Measurements from ENCODE around the gene SYT1. TPM values are rescaled to one million over a fixed set of nuclear protein-coding genes. Genes with fewer than 3 reads are reported as not detected.

Gene SYT1
- polyA plus RNA-seq, 3 donors, result 0.72 TPM; not detected in 2

DNA sequence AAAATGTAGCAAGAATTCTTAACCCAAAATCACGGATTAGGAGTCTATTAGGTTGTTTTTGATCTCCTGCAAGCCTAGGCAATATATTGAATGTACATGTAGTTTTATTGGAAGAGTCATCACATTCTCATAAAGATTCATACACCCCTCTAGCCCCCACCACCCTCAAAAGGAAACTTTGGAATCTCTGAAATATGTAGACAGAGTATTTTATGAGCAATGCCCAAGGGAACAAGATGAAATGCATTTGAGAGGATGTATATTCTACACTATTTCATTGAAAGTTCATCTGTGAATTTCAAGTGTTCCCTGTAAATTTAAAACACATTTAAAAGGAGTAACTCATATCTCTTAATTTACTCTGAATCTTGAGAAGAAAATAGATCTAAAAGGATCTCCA is 103.7 kb downstream of the SYT1 start:
- H4K20me1 ChIP-seq (ENCODE audit: insufficient read depth, low read length), result no peaks in the 10 kb centered on the region
- TF ChIP-seq, protein P1, sequence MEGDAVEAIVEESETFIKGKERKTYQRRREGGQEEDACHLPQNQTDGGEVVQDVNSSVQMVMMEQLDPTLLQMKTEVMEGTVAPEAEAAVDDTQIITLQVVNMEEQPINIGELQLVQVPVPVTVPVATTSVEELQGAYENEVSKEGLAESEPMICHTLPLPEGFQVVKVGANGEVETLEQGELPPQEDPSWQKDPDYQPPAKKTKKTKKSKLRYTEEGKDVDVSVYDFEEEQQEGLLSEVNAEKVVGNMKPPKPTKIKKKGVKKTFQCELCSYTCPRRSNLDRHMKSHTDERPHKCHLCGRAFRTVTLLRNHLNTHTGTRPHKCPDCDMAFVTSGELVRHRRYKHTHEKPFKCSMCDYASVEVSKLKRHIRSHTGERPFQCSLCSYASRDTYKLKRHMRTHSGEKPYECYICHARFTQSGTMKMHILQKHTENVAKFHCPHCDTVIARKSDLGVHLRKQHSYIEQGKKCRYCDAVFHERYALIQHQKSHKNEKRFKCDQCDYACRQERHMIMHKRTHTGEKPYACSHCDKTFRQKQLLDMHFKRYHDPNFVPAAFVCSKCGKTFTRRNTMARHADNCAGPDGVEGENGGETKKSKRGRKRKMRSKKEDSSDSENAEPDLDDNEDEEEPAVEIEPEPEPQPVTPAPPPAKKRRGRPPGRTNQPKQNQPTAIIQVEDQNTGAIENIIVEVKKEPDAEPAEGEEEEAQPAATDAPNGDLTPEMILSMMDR (IDR thresholded peaks at IDR 0.05), result no peak
- no peak overlapping the region for H3K4me3 Mint-ChIP-seq
- H3K36me3 ChIP-seq (replicated peaks in 1 of 2; ENCODE audit: control insufficient read depth in 1 of 2, insufficient read depth in 2 of 2, low read length in 2 of 2), result no peaks in the 10 kb centered on the region
- no peaks in the 10 kb centered on the region for H3K27me3 Mint-ChIP-seq (ENCODE audit: low read depth in 3 of 3)
- H3K4me1 ChIP-seq (ENCODE audit: control insufficient read depth in 1 of 2, insufficient read depth in 2 of 2, low read length in 2 of 2), result no peaks in the 10 kb centered on the region
- H3K79me2 ChIP-seq (ENCODE audit: insufficient read depth, low read length), result no peaks in the 10 kb centered on the region
- no CpG with 5 or more reads among the region's 1 CpG for WGBS (ENCODE audit: insufficient coverage)
- no peak overlapping the region for H3K9ac ChIP-seq (ENCODE audit: insufficient read depth, low read length, poor library complexity, severe bottlenecking)
- H3K27ac ChIP-seq (ENCODE audit: low read depth in 1 of 2, low read length in 2 of 2), result no peak overlapping the region
- no peak overlapping the region for H3K4me3 ChIP-seq (replicated peaks in 1 of 3; ENCODE audit: low read depth in 2 of 3, low read length in 3 of 3)
- peaks cover 0 to 4% (median 0%) of the 10 kb centered on the region in 7 donors for H3K9me3 Mint-ChIP-seq
- H2AFZ ChIP-seq (ENCODE audit: insufficient read depth, low read depth, low read length, poor library complexity, severe bottlenecking), result no peak overlapping the region
- DNase-seq, result no peak
- H3K27ac Mint-ChIP-seq, result no peak overlapping the region
- H3K27me3 ChIP-seq (ENCODE audit: control insufficient read depth in 2 of 2, insufficient read depth in 2 of 2, low read length in 2 of 2), result no peaks in the 10 kb centered on the region
- H3K9me3 ChIP-seq (replicated peaks in 1 of 2; ENCODE audit: control insufficient read depth in 1 of 2, insufficient read depth in 1 of 2, low read length in 2 of 2), result no peaks in the 10 kb centered on the region
- no peak overlapping the region for H3K4me2 ChIP-seq (replicated peaks; ENCODE audit: extremely low read depth, low read length, poor library complexity, severe bottlenecking)
- H3K36me3 Mint-ChIP-seq, result no peaks in the 10 kb centered on the region
- H3K4me1 Mint-ChIP-seq, result no peaks in the 10 kb centered on the region
- intact Hi-C loops (cut with micrococcal nuclease), result no loop called here

DNA sequence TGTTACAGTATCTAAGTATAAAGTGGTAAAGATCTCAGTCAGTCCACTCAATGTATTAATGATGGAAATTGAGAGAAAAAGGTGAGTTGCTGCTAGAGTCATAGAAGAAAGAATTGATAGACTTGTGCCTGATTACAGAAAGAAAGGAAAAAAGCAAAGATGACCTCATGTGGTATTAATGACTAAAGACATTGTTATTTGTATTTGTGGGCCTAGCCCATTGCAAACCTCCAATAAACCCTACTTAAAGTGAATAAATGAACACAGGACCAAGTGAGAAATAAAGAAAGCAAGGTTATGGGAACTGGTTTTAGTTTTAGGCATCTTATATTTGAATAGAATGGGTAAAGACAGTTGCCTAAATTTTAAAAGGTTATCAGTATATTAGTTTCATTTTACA is 105.5 kb downstream of the SYT1 start:
- Mint-ChIP-seq H3K4me3 (no peak overlapping the region), H3K4me1 (no peaks in the 10 kb centered on the region)

More for the DNA sequence above, 105.5 kb downstream of the SYT1 start:
- Mint-ChIP-seq H3K9me3 (peaks cover 0 to 4% (median 2%) of the 10 kb centered on the region in 7 donors), H3K27ac (no peak overlapping the region), H3K27me3 (ENCODE audit: low read depth in 3 of 3) (no peaks in the 10 kb centered on the region), H3K36me3 (no peaks in the 10 kb centered on the region)
- H4K20me1 ChIP-seq (ENCODE audit: insufficient read depth, low read length), result no peaks in the 10 kb centered on the region
- DNase-seq, result no peak
- H3K79me2 ChIP-seq (ENCODE audit: insufficient read depth, low read length), result no peaks in the 10 kb centered on the region
- H2AFZ ChIP-seq (ENCODE audit: insufficient read depth, low read depth, low read length, poor library complexity, severe bottlenecking), result no peak overlapping the region
- H3K27ac ChIP-seq (ENCODE audit: low read depth in 1 of 2, low read length in 2 of 2), result no peak overlapping the region
- no peaks in the 10 kb centered on the region for H3K4me1 ChIP-seq (ENCODE audit: control insufficient read depth in 1 of 2, insufficient read depth in 2 of 2, low read length in 2 of 2)
- TF ChIP-seq, protein P1 (IDR thresholded peaks at IDR 0.05), result no peak
- no peaks in the 10 kb centered on the region for H3K9me3 ChIP-seq (replicated peaks in 1 of 2; ENCODE audit: control insufficient read depth in 1 of 2, insufficient read depth in 1 of 2, low read length in 2 of 2)
- no peak overlapping the region for H3K4me3 ChIP-seq (replicated peaks in 1 of 3; ENCODE audit: low read depth in 2 of 3, low read length in 3 of 3)
- H3K27me3 ChIP-seq (ENCODE audit: control insufficient read depth in 2 of 2, insufficient read depth in 2 of 2, low read length in 2 of 2), result no peaks in the 10 kb centered on the region
- H3K9ac ChIP-seq (ENCODE audit: insufficient read depth, low read length, poor library complexity, severe bottlenecking), result no peak overlapping the region
- no peak overlapping the region for H3K4me2 ChIP-seq (replicated peaks; ENCODE audit: extremely low read depth, low read length, poor library complexity, severe bottlenecking)
- intact Hi-C loops (cut with micrococcal nuclease), result no loop called here
- no peaks in the 10 kb centered on the region for H3K36me3 ChIP-seq (replicated peaks in 1 of 2; ENCODE audit: control insufficient read depth in 1 of 2, insufficient read depth in 2 of 2, low read length in 2 of 2)

Data from CD14-positive monocyte (primary cell).